Thoracic aorta (tissue), 2 donors: Measurements from ENCODE around the gene HBG2. TPM values are rescaled to one million over a fixed set of nuclear protein-coding genes. Genes with fewer than 3 reads are reported as not detected.

Experiments used
- ATAC-seq: fragments of 150-250 bp; one replicate; pipeline ENCODE4 v1.8.0; 2017; ENCODE audit warnings: low read depth; ENCODE audit not compliant: insufficient number of reproducible peaks, low FRiP score
- DNase-seq: peaks from one replicate; pipeline ENCODE4 v3.0.0-alpha.2; 2020; ENCODE audit warnings: low spot score
- H3K27ac ChIP-seq, 2 donors: fragments of 200-600 bp; sonication (generic); 1 replicate in 1 of 2; 2 replicates in 1 of 2; pipeline ENCODE4 v1.5.1; 2016; ENCODE audit warnings: mild to moderate bottlenecking in 2 of 2, moderate library complexity in 2 of 2
- H3K27me3 ChIP-seq: fragments of 200-600 bp; sonication (generic); replicated peaks from 2 replicates; pipeline ENCODE4 v1.6.0; 2016; ENCODE audit warnings: mild to moderate bottlenecking; ENCODE audit not compliant: insufficient read depth
- H3K36me3 ChIP-seq: fragments of 200-600 bp; sonication (generic); one replicate; pipeline ENCODE4 v1.5.1; 2016
- H3K4me1 ChIP-seq, 2 donors: fragments of 200-600 bp; sonication (generic); 1 replicate in 1 of 2; 2 replicates in 1 of 2; pipeline versions ENCODE4 v1.5.1 to v1.6.0; 2016; ENCODE audit warnings: low read depth in 2 of 2, mild to moderate bottlenecking in 1 of 2; ENCODE audit not compliant: control insufficient read depth in 1 of 2
- H3K4me3 ChIP-seq: fragments of 200-600 bp; sonication (generic); 2 replicates; pipeline ENCODE4 v1.5.1; 2016; ENCODE audit warnings: mild to moderate bottlenecking
- H3K9me3 ChIP-seq: fragments of 200-600 bp; sonication (generic); 2 replicates; pipeline ENCODE4 v1.5.1; 2016
- CTCF ChIP-seq: fragments of 200-600 bp; sonication (generic); IDR thresholded peaks from one replicate; pipeline ENCODE4 v1.5.1; 2019; ENCODE audit warnings: antibody characterized with exemption
- total RNA-seq, 2 donors: library from RNA; depleted of rRNA; stranded (reverse); fragments of >200 nt; gene quantifications; one replicate each; pipeline versions ENCODE4 v1.1.0 to v1.2.3, GENCODE V29; 2016

Gene HBG2
- total RNA-seq, 2 donors from 2014 or later: not detected

DNA sequence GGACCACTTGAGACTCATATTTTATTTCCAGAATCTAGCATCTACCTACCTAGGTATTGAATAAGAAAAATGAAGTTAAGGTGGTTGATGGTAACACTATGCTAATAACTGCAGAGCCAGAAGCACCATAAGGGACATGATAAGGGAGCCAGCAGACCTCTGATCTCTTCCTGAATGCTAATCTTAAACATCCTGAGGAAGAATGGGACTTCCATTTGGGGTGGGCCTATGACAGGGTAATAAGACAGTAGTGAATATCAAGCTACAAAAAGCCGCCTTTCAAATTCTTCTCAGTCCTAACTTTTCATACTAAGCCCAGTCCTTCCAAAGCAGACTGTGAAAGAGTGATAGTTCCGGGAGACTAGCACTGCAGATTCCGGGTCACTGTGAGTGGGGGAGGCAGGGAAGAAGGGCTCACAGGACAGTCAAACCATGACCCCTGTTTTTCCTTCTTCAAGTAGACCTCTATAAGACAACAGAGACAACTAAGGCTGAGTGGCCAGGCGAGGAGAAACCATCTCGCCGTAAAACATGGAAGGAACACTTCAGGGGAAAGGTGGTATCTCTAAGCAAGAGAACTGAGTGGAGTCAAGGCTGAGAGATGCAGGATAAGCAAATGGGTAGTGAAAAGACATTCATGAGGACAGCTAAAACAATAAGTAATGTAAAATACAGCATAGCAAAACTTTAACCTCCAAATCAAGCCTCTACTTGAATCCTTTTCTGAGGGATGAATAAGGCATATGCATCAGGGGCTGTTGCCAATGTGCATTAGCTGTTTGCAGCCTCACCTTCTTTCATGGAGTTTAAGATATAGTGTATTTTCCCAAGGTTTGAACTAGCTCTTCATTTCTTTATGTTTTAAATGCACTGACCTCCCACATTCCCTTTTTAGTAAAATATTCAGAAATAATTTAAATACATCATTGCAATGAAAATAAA lies 29.8 kb downstream of the HBG2 start:
- no peaks in the 10 kb centered on the region for H3K36me3 ChIP-seq
- no peaks in the 10 kb centered on the region for H3K4me1 ChIP-seq
- ATAC-seq (no peak), DNase-seq (no peak)
- no peaks in the 10 kb centered on the region for H3K9me3 ChIP-seq
- no peak for TF ChIP-seq CTCF
- H3K27me3 ChIP-seq: no peaks in the 10 kb centered on the region
- no peak overlapping the region for H3K27ac ChIP-seq
- no peak overlapping the region for H3K4me3 ChIP-seq

DNA sequence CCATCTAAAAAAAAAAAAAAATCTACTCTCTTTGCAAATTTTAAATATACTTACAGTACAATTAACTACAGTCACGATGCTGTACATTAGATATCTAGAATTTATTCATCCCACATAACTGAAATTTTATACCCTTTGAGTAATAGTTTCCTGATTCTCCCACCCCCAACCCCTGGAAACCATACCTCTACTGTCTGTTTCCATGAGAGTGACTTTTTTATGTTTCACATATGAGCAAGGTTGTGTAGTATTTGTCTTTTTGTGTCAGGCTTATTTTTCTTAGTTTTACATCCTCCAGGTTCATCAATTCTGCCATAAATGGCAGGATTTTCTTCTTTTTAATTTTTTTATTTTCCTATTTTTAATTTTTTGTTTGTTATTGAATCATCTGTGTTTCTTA lies 30.9 kb downstream of the HBG2 start:
- ATAC-seq (no peak), DNase-seq (no peak)
- no peaks in the 10 kb centered on the region for H3K27me3 ChIP-seq
- no peaks in the 10 kb centered on the region for H3K36me3 ChIP-seq
- H3K4me1 ChIP-seq: no peaks in the 10 kb centered on the region
- H3K4me3 ChIP-seq: no peak overlapping the region
- H3K27ac ChIP-seq: no peak overlapping the region
- TF ChIP-seq CTCF: no peak
- H3K9me3 ChIP-seq: no peaks in the 10 kb centered on the region

GRCh38 chr11:5223146-5223545 lies 31.4 kb downstream of the HBG2 start:
- H3K36me3 ChIP-seq: no peaks in the 10 kb centered on the region
- H3K9me3 ChIP-seq: no peaks in the 10 kb centered on the region
- no peak for ATAC-seq
- no peaks in the 10 kb centered on the region for H3K4me1 ChIP-seq
- no peak overlapping the region for H3K27ac ChIP-seq
- no peak for DNase-seq
- no peak overlapping the region for H3K4me3 ChIP-seq
- no peak for TF ChIP-seq CTCF
- no peaks in the 10 kb centered on the region for H3K27me3 ChIP-seq

DNA sequence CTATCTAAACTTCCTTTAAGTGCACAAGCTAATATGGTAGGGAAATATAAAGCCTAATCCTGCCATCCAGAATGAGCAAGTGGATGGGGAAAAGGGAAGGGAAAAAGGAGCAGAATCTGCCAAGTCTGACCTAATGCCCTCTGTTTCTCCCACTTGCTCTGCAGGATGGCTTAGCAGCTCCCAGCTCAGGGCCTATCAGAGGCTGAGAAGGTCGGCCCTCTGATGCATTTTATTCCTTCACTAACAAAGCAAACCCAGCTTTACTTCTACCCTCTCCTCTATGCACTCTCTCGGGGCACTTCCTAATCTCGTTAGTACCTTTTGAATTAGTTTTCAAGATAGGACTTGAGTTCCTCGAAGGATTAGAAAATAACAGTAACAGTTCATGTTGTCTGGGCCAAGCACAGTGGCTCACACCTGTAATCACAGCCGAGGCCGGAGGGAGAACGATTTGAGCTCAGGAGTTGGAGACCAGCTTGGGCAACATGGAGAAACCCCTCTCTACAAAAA lies 44.1 kb downstream of the HBG2 start:
- no peak for DNase-seq
- no peaks in the 10 kb centered on the region for H3K9me3 ChIP-seq
- H3K4me3 ChIP-seq: no peak overlapping the region
- no peaks in the 10 kb centered on the region for H3K27me3 ChIP-seq
- TF ChIP-seq CTCF: no peak
- no peak overlapping the region for H3K27ac ChIP-seq
- H3K4me1 ChIP-seq: no peaks in the 10 kb centered on the region
- no peaks in the 10 kb centered on the region for H3K36me3 ChIP-seq
- ATAC-seq: no peak

DNA sequence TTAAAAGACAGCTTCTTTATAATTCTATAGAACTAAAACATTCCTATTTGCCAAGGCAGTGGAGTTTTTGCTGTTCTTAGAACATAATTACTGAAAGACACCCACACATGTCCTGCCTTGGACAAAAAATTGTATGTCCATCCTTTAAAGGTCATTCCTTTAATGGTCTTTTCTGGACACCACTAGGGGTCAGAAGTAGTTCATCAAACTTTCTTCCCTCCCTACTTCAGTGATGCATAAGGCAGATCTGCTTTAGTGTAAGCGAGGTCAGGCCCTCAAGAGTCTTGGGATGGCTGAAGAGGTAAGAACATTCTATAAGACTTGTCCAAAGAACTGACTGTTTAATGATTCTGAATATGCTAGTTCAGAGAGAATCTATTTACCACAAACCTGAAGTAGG lies 49.8 kb downstream of the HBG2 start:
- no peak overlapping the region for H3K4me3 ChIP-seq
- H3K27me3 ChIP-seq: no peaks in the 10 kb centered on the region
- no peak for ATAC-seq
- no peaks in the 10 kb centered on the region for H3K36me3 ChIP-seq
- no peaks in the 10 kb centered on the region for H3K9me3 ChIP-seq
- DNase-seq: no peak
- H3K4me1 ChIP-seq: no peaks in the 10 kb centered on the region
- peak; percentile 13 for TF ChIP-seq CTCF
- H3K27ac ChIP-seq: no peak overlapping the region
